Ovary (tissue), 9 donors: ENCODE results near the gene RTTN. TPM values are rescaled to one million over a fixed set of nuclear protein-coding genes. Genes with fewer than 3 reads are reported as not detected.

Source experiments
- DNase-seq, 5 donors: peaks; one replicate each; pipeline ENCODE4 v3.0.0-alpha.2; 2019 to 2020
- H3K27ac ChIP-seq, 2 donors: fragments of 200-600 bp; one replicate each; pipeline versions ENCODE4 v1.5.1 to v1.8.0; 2019 to 2022
- H3K27me3 ChIP-seq: fragments of 200-600 bp; one replicate; pipeline ENCODE4 v1.8.0; 2022
- H3K36me3 ChIP-seq: fragments of 200-600 bp; sonication (generic); one replicate; pipeline ENCODE4 v1.5.1; 2019
- H3K4me1 ChIP-seq: one replicate; pipeline ENCODE4 v1.8.1; 2013; ENCODE audit warnings: mild to moderate bottlenecking, moderate library complexity; ENCODE audit not compliant: insufficient read depth
- H3K4me3 ChIP-seq: fragments of 200-600 bp; sonication (generic); one replicate; pipeline ENCODE4 v1.5.1; 2017
- H3K9me3 ChIP-seq, 2 donors: fragments of 200-600 bp in 1 of 2; sonication (generic) in 1 of 2; one replicate each; pipeline versions ENCODE4 v1.5.1 to v1.8.1; 2013 to 2019; ENCODE audit warnings: mild to moderate bottlenecking in 1 of 2, moderate library complexity in 1 of 2
- EP300 ChIP-seq: sonication (generic); formaldehyde crosslinking; IDR thresholded peaks from one replicate; pipeline ENCODE4 v1.6.1; 2017; ENCODE audit warnings: antibody characterized with exemption
- POLR2A ChIP-seq: fragments of 450-650 bp; IDR thresholded peaks from one replicate; pipeline ENCODE4 v1.6.1; 2017; ENCODE audit warnings: antibody characterized with exemption, mild to moderate bottlenecking, moderate library complexity
- WGBS, 3 donors: extraction: QIAGEN DNeasy Blood & Tissue Kit in 1 of 3; methylation state at CpG; one replicate each; pipeline versions ENCODE4 v1.1.5 to v1.1.7; 2013 to 2017; 5-methylcytosine and 5-hydroxymethylcytosine counted together
- intact Hi-C, 4 donors: fragments of 100-400 bp; cut with DNase I; formaldehyde crosslinking; loops; one replicate each; pipeline versions ENCODE4 v1.11.0 to v1.15.1; 2022 to 2023
- polyA plus RNA-seq, 2 donors: library from polyadenylated mRNA; stranded (reverse); fragments of 200-250 nt in 1 of 2; fragments of 350-450 nt in 1 of 2; fragmentation: Illumina TruSeq in 1 of 2; extraction: RNeasy Lipid Tissue Mini Kit (QIAGEN cat#74804) in 1 of 2; gene quantifications; one replicate each; pipeline ENCODE4 v1.2.3, GENCODE V29; 2013 to 2014
- total RNA-seq, 7 donors: library from RNA; depleted of rRNA in 2 of 7; stranded (reverse); fragments of >200 nt in 2 of 7; fragmentation: NEBNext Ultra II Directional in 3 of 7; extraction: Animal tissue kit (Norgen Biotek cat#: 25700) in 3 of 7; gene quantifications; one replicate each; pipeline versions ENCODE4 v1.1.0 to v1.2.4, GENCODE V29; 2016 to 2023
- TF ChIP-seq, protein P1 (sequence below), 3 donors: fragments of 450-650 bp in 2 of 3; fragments of 200-600 bp in 1 of 3; IDR thresholded peaks; one replicate each; pipeline versions ENCODE4 v1.5.1 to v1.8.0; 2016 to 2022; ENCODE audit warnings: antibody characterized with exemption in 3 of 3, mild to moderate bottlenecking in 1 of 3
- donor health status: DM: no; HTN: no; CAD: no; lungs with moderate emphysema.
- donor health status: DM: no; HTN: no; CAD: no.
- donor health status: Bipolar disorder and iron deficiency.
- donor health status: DM: yes; HTN: yes; CAD: no.
- donor health status: DM: no; HTN: no; CAD: no.
- donor health status: DM: yes; HTN: yes; CAD: no.

Gene RTTN
- total and polyA plus RNA-seq, 9 donors: 6.2 to 22.4 (median 14.9) TPM

DNA sequence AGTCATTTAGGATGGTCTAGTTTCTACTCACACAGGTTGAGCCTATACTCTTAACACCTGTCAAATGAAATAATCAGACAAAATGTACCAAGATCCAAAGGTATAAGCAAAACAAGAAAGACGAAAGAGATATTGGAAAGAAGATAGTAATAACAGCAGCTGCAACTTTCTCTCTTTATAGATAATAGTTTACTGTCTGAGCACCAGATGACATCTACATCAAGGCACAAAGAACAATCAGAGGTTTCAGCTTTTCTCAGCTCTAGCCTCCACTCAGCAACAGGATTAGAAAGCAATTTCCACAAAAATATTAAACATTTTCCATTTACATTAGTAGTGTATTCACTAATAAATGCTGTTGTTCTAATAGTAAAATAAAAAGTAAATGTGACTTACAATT, 66.3 kb downstream of the RTTN start:
- H3K36me3 ChIP-seq: no peaks in the 10 kb centered on the region
- WGBS, 3 donors: 79 to 85% (median 83%) methylated on average over 1 of the region's 1 CpG
- intact Hi-C loops: no loop called here
- no peaks in the 10 kb centered on the region for H3K27me3 ChIP-seq
- no peak overlapping the region for H3K4me3 ChIP-seq
- H3K4me1 ChIP-seq: no peaks in the 10 kb centered on the region
- no peak overlapping the region for H3K27ac ChIP-seq
- no peak for DNase-seq
- H3K9me3 ChIP-seq: no peaks in the 10 kb centered on the region
- TF ChIP-seq, protein P1, sequence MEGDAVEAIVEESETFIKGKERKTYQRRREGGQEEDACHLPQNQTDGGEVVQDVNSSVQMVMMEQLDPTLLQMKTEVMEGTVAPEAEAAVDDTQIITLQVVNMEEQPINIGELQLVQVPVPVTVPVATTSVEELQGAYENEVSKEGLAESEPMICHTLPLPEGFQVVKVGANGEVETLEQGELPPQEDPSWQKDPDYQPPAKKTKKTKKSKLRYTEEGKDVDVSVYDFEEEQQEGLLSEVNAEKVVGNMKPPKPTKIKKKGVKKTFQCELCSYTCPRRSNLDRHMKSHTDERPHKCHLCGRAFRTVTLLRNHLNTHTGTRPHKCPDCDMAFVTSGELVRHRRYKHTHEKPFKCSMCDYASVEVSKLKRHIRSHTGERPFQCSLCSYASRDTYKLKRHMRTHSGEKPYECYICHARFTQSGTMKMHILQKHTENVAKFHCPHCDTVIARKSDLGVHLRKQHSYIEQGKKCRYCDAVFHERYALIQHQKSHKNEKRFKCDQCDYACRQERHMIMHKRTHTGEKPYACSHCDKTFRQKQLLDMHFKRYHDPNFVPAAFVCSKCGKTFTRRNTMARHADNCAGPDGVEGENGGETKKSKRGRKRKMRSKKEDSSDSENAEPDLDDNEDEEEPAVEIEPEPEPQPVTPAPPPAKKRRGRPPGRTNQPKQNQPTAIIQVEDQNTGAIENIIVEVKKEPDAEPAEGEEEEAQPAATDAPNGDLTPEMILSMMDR (IDR thresholded peaks at IDR 0.05): no peak
- no peak for TF ChIP-seq POLR2A
- TF ChIP-seq EP300: no peak

DNA sequence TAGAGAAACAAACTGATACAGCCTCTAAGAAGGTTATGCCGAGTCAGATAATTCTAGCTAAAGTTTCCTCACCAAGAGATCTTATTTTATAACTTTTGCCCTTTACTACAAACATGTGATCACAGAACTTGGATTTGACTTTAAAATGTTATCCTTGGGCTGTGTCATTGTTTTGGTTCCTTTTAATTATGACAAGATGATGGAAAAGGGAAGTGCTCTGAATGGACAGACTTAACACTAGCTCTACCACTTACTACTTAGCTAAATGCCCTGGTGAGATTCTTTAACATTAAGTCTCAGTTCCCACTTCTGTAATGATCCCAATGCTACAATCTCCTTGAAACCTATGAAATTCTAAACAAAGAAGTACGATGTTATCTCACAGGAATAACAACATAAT, 69.9 kb downstream of the RTTN start:
- WGBS, 3 donors: 38 to 61% (median 46%) methylated on average over 2 of the region's 2 CpGs
- DNase-seq: no peak
- H3K4me1 ChIP-seq: no peaks in the 10 kb centered on the region
- H3K4me3 ChIP-seq: no peak overlapping the region
- no peaks in the 10 kb centered on the region for H3K9me3 ChIP-seq
- intact Hi-C loops: no loop called here
- no peaks in the 10 kb centered on the region for H3K27me3 ChIP-seq
- no peak overlapping the region for H3K27ac ChIP-seq
- TF ChIP-seq EP300 (no peak), POLR2A (no peak)
- TF ChIP-seq, protein P1 (IDR thresholded peaks at IDR 0.05): no peak
- no peaks in the 10 kb centered on the region for H3K36me3 ChIP-seq

DNA sequence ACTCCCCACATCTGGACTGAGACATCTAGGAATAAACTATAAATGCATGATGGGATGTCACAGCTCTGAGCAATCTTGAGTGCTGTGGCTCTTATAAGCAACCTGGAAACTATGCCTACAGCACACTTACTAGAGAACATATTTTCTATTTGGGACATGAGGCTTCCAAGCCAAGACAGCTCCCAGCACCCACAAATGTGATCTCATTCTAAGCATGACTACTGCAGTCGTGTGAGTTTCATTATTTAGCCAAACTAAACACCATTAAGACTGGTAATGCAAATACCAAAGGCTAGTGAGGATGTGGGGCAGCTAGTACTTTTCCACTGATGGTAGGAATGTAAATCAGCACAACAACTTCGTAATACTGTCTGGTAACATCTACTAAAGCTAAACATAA, 72.5 kb downstream of the RTTN start:
- Histone ChIP-seq H3K36me3 (no peaks in the 10 kb centered on the region), H3K27ac (no peak overlapping the region), H3K4me3 (no peak overlapping the region), H3K9me3 (no peaks in the 10 kb centered on the region), H3K4me1 (no peaks in the 10 kb centered on the region), H3K27me3 (no peaks in the 10 kb centered on the region)
- intact Hi-C loops: no loop called here
- no peak for DNase-seq
- TF ChIP-seq POLR2A: no peak
- TF ChIP-seq, protein P1 (IDR thresholded peaks at IDR 0.05): no peak
- no peak for TF ChIP-seq EP300
- 30 to 47% (median 36%) methylated on average over 2 of the region's 2 CpGs for WGBS, 3 donors

DNA sequence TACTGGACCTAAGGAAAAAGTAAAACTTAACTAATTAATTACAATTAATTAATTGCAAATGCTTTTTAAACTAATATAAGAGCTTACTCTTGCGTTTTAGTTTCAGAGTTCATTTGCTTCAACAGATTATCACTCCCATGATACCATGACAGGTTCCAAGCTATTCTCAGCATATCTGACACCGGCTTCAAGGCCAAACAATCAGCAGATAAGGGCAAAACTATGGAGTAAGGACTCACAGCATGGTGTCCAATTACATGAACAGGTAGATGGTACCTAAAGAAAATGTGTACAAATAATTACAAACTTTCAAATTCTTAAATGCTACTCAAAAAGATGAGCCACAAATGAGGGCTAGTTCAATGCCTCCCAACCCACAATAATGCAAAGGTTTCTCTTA, 77.2 kb downstream of the RTTN start:
- no peak overlapping the region for H3K4me3 ChIP-seq
- no peaks in the 10 kb centered on the region for H3K9me3 ChIP-seq
- TF ChIP-seq, protein P1 (IDR thresholded peaks at IDR 0.05): no peak
- TF ChIP-seq EP300 (no peak), POLR2A (no peak)
- no peaks in the 10 kb centered on the region for H3K4me1 ChIP-seq
- no peak overlapping the region for H3K27ac ChIP-seq
- no peak for DNase-seq
- H3K27me3 ChIP-seq: no peaks in the 10 kb centered on the region
- H3K36me3 ChIP-seq: no peaks in the 10 kb centered on the region
- 62 to 78% (median 70%) methylated on average over 2 of the region's 2 CpGs for WGBS, 3 donors
- intact Hi-C loops: no loop called here

DNA sequence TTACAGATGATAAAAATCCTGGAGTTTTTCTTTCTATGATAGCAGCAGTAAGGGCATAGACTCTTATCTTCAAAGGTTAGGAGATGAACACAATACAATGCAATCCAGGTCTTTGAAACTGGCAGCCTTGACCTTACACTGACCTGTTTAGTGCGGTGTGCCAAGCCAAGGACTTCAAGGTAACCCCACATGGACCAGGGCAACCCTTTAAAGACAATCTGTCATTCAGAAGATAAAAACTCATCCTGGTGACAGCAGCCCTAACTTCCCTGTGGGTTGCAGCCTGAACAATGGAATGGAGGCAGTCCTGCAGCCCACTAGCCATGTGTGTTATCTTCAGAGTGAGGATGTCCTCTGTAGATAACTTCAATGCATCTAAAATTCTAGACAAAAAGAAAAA, 78.1 kb downstream of the RTTN start:
- WGBS, 3 donors: 69 to 81% (median 76%) methylated on average over 1 of the region's 1 CpG
- H3K4me1 ChIP-seq: no peaks in the 10 kb centered on the region
- no peaks in the 10 kb centered on the region for H3K9me3 ChIP-seq
- no peak for DNase-seq
- intact Hi-C loops: no loop called here
- TF ChIP-seq EP300: no peak
- TF ChIP-seq, protein P1 (IDR thresholded peaks at IDR 0.05): no peak
- no peak for TF ChIP-seq POLR2A
- no peaks in the 10 kb centered on the region for H3K27me3 ChIP-seq
- H3K36me3 ChIP-seq: no peaks in the 10 kb centered on the region
- no peak overlapping the region for H3K4me3 ChIP-seq
- H3K27ac ChIP-seq: no peak overlapping the region
